HG02763 (cell line): ENCODE measurements around the gene SH2B3.

Source experiments
- ATAC-seq: cut with Tn5 transposase; IDR thresholded peaks from one replicate; pipeline ENCODE4 v1.9.1; 2021; ENCODE audit warnings: mild to moderate bottlenecking, moderate library complexity; ENCODE audit not compliant: unreplicated experiment

The SH2B3 gene

DNA sequence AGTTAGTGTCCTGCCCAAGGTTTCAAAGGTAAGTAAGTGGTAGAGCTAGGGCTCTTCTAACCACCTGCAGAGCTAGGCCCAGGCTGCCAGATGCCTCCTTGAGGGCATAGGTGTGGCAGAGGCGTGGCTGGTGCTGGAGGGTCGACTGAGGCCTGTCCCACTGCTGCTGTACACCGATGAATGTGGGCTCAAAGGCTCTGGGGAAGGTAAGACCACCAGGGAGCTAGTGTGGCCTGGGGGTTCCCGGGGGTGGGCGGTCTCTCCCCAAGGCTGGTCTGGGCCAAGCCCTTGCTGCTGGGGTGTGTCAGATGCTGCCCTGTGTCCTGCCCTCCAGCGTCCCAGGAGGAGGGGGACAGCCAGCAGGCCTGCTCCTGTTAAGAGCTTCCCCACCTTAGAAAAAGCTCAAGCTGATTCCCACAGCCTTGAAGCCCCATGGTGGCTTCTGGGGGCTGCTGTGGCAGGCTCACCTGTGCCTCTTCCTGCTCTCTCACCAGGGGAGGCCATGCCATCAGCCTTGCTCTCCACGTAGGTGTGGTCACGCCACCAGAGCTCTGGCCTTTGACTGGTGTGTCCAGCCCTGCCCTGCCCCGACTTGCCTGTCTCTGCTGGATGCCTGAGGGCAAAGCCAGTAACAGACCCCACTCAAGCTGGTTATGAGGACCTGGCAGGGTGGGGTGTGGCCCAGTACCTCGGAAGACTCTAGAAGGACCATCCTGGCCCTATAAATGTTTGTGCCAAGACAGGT lies 36.8 kb downstream of the SH2B3 start:
- no peak for ATAC-seq

DNA sequence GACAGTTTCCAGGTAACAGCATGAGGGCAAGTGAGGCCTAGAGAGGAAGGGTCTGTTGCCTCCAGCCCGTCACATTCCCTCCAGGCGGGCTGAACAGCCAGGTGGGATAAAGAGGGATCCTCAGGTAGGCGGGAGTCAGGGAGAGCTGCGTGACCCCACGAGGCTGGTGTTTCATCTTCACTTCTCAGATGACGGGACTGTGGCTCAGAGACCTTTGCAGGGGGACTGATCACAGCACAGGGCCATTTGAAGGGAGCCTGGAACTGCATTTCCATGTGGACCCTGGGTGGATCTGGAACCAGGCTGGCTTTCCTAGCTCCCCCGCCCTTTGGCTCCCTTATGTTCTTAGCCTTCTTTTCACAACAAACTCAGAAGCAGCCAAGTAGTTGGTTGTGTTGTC lies 37.4 kb downstream of the SH2B3 start:
- no peak for ATAC-seq

DNA sequence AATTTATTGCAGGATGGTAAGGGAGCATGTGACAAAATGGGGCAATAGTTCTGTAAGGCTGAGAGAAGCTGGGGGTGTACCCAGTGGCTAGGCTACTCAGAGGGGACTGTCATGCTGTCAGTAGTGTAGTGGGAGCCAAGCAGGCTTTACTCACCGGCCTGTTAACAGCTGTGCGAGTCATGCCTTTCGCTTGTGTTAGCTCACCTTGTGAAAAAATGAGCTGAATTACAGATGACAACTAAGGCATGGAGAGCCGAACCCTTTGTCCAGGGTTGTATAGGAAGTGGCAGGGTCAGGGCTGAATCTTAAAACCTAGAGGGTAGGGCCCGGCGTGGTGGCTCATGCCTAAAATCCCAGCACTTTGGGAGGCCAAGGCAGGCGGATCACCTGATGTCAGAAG lies 37.9 kb downstream of the SH2B3 start:
- ATAC-seq = no peak

DNA sequence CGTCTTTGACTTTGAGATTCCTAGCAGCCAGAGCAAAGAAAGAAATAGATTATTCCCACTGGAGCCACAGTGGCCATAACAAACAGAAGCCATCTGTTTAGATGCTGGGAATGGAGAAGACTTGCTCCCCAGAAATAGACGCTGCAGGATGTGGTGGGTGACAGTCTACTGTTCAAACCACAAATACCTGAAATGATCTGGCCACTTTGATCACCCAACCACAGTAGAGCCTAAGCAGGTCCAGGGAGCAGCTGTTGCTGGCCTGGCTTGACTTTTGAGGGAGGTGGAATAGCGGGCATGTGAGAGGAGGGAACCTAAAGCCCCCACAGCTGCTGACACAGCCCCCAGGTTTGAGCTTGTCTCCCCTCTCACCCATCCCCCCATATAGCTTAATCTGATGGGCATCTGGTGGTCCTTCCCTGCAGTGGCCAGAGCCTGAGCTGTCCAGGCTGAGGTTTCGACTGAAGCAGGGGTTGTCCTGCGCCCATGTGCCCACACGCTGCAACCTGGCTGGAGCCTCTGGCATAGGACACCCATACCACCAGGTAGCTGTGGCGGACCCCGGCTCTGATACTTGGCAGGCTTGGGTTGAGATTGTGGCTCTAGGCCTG lies 38.7 kb downstream of the SH2B3 start:
- ATAC-seq = peak; percentile 33

DNA sequence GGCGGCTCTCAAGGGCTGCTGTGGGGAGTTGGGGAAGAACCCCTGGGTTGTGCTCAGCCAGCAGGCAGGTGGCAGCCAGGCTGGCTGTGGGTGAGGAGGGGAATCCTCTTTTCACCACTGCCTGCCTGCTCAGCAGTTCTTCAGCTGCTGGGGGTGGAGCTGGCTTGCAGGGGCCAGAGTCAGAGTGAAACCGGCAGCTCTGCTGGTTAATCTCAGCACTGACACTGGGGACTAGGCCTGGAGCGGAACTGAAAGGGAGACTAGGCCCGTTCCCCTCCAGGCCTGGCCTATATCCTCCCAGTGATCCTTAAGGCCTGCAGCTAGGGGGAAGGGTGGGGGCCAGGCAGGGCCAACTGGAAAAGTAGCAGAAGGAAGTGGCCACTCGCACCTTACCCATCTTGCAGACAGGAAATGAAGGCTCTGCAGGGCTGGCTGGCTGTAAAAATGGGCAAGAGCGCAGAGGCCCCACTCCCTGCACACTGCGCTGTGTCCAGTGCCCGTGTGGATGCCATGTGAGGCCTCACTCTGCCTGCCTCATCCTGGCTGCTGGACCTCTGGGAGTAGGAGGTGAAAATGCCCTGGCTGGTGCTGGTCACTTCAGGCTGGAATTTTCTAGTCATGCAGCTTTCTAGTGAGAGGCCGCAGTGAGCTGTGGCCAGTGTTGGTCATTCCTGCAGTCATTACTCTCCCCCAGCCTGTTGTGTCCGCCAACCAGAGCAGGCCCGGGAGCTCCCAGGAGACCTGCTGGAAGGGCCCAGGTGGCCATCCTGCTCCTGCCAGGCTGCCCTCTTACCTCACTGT lies 39.4 kb downstream of the SH2B3 start:
- ATAC-seq = peak; percentile 80

DNA sequence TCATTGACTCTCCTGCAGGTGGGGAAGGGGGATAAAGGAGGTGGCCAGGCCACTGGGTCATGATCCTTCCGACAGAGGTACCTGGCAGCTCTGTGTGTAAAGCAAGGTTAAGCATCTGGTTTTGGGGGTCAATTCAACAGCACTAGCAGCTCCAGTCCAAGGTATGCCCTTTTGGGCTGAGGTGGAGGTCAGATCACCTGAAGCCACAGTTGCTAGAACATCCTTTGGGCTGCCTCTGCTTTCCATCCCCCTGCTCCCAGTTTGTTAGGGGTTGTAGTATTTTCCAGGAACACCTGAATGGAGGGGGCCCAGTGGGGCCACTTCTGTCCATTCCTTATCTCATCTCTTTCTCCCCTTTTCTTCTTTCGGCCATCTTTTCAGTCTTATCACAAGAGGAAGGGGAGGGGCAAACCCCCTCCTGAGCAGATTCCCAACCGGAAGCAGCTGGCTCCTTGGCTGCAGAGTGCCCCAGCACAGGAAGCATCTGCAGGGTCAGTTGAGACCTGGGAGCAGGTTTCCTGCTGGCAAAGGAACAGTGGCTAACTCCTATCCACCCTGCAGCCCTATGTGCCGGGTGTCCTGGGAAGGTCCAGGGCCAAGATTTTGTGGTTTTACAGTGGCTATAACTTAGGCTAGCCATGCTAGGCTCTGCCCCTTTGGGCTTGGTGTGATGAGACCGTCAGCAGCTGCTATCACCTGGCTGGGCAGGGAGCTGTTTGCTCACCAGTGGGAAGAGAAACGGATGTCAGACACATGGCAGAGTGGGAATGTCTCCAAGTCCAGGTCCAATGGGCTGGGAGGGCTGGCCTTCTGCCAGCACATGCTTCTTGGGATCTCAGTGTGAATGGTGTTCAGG lies 40.2 kb downstream of the SH2B3 start:
- ATAC-seq = no peak

DNA sequence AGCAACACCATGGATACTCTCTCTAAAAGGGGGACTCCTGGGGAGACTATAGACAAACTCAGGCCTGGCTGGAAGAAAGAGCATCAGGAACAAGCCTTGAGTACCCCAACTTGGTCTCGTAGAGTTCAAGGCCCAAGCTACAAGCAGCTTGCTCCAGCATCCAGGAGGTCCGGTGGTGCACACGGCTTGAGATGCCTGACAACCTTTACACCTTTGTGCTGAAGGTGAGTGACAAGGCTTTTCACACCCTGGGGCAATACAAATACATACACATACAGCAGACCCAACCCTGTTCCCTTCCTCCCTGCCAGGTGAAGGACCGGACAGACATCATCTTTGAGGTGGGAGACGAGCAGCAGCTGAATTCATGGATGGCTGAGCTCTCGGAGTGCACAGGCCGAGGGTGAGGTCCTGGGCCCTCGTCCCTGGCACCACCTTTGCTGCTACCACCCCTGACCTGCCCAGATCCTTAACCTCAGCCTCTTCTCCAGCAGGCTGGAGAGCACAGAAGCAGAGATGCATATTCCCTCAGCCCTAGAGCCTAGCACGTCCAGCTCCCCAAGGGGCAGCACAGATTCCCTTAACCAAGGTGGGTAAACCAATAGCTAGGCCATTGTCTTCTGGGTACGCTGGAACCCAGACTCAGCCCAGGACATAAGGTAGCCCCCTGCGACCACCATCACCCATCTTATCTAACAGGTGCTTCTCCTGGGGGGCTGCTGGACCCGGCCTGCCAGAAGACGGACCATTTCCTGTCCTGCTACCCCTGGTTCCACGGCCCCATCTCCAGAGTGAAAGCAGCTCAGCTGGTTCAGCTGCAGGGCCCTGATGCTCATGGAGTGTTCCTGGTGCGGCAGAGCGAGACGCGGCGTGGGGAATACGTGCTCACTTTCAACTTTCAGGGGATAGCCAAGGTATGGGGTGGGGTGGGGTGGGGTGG lies 41.2 kb downstream of the SH2B3 start:
- ATAC-seq = no peak

DNA sequence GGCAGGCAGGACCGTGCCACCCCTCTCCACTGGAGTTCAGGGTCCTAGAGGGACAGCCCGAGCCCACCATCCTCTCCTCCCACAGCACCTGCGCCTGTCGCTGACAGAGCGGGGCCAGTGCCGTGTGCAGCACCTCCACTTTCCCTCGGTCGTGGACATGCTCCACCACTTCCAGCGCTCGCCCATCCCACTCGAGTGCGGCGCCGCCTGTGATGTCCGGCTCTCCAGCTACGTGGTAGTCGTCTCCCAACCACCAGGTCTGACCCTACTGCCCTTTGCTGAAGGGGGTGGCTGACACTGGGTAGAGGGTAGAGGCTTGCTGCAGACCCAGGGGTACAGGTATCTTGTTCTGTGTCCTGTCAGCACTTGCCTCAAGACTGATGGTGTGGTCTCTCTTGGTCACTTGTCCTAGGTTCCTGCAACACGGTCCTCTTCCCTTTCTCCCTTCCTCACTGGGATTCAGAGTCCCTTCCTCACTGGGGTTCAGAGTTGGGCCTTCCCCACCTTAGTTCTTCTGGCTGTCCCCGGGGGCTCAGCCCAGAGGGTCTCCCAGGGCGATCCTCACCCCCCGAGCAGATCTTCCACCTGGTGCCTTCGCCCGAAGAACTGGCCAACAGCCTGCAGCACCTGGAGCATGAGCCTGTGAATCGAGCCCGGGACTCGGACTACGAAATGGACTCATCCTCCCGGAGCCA lies 42.0 kb downstream of the SH2B3 start:
- ATAC-seq = no peak

DNA sequence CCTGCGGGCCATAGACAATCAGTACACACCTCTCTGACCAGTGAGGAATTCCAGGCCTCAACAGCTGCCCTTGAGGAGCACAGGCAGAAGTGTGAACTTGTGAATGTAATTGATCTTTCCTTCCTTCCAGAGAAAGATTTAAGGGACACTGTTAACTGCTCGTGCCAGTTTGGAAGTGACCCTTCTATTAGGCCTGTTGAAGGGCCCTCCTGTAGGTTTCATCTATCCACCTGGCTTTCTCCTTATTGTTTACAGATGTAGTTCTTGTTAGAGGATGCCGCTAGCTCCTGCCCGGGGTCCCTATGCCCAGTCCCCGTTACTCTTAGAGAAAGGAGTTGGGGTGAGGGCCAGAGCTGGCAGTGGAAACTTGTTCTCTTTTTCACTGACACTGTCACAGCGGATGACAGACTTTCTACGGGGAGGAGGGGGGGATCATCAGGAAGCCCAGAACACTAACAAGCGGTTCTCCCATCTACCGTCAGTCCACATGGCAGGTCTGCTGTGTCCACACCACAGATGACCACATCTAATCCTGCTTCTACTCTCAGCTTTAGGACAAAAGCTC lies 42.6 kb downstream of the SH2B3 start:
- ATAC-seq = no peak

DNA sequence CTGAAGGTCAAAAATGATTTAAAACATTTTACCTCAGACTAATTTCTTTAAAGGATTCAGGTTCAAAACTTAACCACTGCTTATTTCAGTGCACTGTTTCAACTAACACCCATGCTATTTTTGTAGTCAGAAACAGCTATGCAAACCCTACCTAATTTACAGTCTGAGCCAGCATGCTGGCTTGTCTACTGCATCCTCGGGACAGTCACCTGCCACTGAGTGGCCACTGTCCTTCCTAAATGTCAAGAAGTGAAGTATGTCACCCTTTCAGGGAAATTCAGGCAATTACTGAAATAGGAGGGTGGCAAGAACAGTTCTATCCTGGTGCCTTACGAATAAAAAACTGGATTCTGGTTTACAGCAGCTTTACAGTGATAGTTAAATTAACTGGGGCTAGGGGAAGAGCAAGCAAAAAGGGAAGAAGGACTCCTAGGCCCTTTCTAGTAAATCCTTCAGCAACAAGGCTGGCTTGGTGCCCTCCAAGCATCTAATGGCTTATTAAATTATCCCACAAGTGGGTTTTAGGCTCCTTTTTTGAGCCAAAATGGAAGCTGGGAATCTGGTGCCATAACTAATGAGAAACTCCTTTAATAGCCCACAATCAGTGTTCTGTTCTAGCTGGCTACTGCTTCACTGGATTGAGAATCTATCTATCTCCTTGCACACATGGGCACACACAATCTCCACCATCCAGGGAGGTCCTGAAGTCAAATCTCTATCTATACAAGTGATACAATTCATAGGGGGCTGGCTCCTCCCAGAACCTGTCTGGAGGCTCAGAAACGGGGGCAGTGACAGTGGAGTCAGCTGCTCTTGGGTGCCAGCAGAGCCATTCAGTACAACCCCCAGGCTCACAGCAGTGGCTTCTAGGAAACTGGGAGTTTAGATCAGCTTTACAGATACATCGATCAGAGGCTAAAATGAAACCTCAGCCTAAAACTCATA lies 43.4 kb downstream of the SH2B3 start:
- ATAC-seq = no peak

DNA sequence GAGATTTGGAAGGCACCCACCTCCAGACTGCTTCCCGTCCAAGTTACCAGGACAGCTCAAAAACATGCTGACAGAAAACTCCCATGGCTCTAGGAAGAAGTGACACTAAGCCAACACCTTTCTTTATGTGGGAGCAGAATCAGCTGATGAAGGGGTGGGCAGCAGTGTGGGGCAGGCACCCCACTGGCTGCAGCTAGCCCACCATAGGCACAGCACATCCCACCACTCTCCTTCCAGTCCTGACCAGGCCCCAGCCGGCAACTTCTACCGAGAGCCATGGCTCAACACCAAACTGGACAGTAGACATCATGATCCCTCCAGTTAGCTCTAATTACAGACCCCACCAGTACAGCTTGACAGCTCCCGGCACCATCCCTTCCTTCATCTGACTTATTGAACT lies 45.0 kb downstream of the SH2B3 start:
- no peak for ATAC-seq

DNA sequence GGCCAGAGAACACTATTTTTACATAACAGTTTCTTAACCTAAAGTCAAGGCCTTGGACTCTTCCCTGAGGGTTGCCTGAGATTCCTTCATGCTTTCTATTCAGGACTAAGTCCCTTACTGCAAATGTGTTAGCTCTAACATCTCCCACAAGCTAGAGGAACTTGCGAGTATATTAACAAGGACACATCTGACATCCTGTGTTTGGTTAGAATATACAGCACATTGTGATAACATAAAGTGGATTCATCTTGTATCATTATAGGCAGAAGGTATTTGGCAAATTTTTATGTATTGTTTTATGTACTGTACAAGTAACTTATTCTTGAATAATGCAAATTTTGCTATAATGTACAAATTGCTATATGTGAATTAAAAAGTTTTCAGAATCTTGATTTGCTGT lies 45.5 kb downstream of the SH2B3 start:
- no peak for ATAC-seq

DNA sequence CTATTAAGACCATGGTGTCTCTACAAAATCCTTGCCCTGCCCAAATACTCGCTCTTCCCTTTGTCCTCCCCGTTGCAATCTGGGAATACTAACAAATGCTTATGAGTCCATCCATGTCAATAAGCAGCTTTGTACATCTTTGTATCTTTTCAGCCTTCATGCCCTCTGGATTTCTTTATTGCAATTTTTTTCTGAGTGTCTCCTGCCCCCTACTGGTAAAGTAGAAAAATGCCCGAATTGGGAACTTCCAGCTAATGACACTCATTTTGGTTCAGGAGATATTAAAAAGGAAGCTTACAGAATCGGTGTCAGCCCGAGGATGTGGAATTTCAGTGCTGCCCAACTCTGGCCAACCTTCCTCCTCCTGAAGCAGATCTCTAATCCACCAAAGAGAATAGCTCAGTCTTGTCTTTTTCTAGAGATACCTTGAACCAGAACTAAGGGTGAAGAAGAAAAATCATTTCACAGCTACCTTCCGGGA lies 46.0 kb downstream of the SH2B3 start:
- ATAC-seq = no peak

DNA sequence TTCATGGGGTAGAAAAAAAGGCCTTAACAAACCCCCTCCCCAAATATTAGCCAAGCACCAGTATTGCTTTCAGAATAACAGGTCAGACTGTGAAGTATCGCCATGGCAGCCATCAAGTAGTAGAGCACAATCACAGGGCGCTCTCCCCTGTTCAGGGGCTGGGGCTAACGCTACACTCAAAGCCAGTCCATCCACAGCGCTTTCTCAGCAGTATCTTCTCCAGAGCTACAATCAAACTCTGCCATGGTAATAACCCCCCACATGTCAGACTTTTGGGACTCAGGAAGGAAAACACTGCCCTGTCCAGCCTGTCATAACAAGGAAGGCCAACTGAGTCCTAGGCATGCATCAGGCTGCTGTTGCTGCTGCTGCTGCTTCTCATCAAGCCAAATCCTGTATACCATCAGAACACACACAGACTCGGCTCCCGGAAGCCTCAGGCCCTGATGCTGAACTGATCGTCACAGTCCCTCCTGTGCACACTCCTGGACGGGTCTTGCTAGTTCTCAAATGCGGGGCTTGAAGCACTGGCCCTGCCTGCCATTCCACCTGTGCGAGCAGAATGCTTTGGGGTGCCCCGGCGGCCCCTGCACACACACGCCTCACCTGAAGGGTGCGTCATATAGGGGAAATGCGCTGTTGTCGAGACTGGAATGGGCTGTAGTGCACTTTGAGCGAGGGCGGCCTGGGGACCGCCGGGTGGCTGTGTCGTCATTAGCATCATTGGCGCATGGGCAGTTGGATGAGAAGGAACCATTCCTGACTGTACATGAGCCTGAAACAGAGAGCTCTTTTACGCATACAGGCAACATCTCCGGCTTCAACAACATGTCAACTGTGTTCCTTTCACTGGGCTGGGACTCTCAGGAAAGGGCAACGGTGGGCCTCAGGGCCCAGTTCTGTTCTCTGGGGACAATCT lies 47.6 kb downstream of the SH2B3 start:
- no peak for ATAC-seq

DNA sequence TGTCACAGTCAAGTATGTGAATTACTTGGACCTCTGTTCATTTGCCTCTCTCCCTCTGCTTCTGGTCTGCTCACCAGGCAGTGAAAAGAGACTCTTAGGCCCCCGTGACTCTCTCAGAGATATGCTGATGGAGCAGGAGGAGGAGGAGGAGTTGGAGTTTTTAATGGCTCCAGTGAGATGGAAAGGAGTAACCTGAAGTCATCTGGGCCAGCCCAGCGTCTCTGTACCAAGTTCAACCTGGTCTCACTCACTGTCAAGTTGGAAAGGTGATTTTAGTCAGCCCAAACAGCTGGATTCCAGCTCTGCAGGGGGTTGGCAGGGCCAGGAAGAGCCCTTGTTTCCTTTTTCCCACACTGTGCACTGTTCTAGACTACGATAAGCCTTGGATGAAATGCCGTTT lies 48.6 kb downstream of the SH2B3 start:
- ATAC-seq = no peak

DNA sequence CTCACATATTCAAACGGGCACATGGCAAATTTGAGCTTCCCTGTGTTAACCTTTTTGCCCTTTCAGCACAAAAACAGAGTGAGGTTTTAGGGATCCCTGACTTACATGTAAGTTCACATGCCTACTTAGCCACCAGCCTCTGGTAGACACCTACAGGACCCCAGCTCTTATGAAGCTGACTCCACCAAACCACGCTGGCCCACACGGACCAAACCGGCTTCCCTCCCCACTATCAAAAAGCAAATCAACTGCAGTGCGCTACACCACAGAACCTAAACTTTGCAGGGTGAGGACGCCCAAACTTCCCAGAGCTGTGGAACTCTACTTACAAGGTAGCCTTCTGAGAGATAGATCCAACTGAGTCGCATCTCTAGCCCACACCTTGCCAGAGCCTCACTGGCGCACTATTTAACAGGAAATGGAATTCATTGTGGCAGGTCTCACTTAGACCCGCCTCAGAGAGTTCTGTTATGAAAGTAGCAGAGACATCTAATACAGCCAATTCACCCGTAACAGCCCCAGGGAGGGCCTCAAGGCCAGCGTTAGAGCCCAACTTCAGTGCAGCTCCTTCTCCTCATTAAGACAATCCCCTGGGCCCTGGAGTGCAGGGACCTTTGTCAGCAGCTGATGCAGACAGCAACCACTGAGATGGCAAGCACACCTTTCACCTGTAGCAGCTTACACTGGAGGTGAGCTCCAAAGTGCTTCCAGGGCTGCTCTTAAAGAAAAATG lies 49.2 kb downstream of the SH2B3 start:
- ATAC-seq = no peak
